ENCODE results near the gene TSPAN18.

Gene TSPAN18

DNA sequence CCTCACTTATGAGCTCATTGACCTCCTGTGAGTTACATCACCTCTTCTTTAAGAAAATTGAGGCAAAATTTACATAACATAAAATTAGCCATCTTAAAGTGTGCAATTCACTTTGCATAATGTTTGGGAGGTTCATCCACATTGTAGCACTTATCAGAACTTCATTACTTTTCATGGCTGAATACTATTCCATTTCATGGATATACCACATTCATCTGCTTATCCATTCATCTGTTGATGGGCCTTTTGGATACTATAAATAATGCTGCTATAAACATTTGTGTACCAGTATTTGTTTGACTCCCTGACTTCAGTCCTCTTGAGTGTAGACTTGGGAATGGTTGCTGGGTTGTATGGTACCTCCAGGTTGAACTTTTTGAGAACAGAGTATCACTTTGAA, 120.6 kb downstream of the TSPAN18 start:
- no peak for DNase-seq (ENCODE audit: low spot score)

DNA sequence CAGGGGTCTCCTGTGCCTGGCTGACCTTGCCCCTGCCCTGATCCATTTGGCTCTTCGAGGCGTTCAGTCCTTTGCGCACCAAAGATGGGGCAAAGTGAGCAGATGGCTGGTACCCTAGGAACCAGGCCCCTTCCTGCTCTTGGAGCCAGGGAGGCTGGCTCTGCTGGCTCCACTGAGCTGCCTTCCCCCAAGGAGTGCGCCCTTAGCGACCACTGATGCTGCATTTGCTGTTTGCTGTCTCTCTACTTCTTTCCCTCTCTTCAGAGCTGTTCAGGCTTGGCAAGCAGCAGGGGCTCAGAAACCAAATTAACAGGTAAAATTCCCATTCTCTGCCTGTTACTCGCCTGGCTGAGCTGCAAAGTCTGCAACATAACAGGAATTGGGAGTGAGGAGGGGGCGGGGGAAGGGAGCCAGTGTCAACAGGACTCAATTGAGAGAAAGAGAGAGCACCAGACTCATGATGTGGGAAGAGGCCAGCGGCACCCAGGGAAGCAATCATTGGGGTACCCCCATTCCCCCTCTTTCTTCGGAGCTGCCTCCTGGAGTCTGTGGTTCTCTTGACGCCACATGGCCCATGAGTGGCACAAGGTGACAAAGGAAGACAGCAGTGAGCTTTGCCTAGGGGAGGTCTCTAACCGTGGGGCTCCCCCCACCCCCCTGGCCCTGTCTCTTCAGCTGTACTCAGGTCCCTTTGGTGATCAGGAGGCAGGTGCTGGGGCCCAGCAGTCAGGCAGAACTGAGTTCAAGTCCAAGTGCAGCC, 121.6 kb downstream of the TSPAN18 start:
- no peak for DNase-seq (ENCODE audit: low spot score)

DNA sequence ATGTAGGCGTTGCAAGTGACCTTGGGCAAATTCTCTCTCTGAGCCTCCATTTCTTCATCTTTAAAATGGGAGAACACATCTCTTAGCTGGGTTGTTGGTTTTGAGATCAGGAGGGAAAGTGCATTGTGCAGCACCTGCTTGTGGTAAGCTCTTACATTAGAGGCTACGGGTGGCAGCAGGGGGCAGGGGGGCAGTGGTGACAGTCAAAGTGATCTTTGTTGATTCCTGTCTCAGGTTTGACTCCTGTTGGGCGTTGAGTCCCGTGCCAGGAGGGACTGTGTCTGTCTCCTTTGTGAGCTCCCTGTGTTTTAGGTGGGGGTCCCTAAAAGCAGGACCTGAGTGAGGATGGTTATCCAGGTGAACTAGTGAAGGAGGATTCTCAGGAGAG, 122.2 kb downstream of the TSPAN18 start:
- DNase-seq (ENCODE audit: low spot score), result no peak

DNA sequence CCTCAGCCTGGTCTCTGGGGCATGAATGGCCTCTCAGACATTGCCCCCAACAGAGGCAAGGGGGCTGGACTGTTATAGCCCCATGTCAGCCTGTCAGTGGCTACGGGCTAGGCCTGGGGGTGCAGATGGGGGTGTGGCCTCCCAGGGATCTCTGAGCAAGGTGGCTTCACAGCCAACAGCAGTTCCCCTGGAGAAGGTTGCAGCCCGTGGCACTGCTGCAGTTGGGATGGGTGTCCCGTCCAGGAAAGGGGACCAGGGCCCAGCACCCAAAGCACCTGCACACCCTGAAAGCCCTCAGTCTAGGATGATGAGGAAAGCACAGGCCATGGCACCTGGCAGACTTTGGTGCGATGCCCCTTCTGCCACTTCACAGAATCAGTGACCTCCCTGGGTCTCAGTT, 122.7 kb downstream of the TSPAN18 start:
- DNase-seq (ENCODE audit: low spot score), result no peak

DNA sequence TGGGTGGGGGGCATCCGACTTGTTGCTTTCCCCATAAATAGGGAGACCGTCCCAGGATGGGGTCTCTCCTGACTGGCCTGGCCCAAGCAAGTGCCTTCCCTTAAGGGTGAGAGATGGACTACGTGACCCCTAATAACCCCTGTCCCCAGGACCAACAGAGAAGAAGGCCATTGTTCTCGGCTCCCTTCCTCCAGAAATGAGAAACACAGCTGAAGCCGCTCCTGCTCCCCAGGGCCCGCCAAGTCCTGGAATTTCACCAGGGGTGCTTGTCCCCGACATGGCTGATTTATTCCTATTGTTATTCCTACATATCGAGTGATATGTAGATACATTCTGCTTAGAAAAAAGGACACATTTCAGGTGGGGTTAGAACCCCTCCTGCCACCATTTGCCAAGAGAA, 123.2 kb downstream of the TSPAN18 start:
- DNase-seq (ENCODE audit: low spot score), result no peak

DNA sequence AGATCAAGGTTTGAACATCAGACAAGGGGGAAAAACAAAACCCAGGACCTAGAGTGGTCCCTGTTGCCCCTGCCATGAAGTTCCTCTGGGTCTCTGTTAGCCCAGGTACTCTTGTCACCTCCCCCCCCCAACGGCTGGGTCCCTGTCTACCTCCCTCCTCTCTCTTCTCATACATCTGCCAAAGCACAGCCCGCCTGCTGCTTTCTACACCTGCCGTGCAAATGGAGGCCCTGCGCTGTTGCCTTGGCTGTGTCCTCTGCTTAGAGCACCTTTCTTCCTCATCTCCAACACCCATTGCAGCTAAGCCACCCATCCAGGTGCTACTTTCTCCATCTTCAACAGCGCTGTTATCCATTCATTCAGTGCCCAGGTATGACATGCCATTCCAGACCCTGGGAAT, 124.7 kb downstream of the TSPAN18 start:
- no peak for DNase-seq (ENCODE audit: low spot score)

DNA sequence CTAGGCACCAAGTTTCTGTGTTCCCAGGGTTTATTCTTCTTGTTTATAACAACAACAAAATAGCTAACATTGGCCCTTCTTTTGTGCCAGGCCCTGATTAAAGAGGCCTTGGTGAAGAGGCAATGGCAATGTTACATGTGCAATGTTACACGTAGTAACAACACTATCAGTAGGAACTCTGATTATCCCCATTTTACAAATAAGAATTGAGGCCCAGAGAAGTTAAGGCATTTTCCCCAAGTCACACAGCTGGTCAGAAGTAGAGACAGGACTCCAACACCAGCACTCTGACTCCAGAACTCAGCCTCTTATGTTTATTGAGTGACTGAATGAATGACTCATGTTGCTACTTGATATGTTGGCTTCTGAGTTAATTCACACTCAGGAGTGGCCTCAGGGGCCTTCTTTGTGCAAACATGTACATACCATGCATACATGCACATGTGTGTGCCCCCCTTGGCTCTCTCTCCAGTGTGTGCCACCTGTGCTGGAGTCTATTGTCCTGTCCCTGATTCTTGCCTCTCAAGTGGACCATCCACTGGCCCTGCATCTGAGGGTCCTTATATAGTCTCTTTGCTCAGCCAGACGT, 125.5 kb downstream of the TSPAN18 start:
- no peak for DNase-seq (ENCODE audit: low spot score)

DNA sequence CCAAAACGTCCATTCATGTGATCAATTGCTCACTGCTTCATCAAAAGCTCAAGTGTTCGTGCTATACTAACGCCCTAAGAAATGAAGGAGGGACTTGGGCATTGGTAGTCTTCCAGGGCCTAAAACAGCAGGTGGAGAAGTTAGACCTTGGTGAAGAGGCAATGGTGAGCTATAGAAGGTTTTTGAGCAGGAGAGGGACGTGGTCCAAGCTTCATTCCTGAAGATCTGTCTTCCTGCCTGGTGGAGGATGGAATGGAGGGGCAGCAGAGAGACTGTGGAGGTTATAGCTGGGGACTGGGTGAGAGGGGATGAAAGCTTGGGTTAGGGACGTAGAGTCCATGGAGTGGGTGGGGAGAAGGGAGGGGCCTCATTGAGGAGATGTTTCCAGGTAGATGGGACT, 126.2 kb downstream of the TSPAN18 start:
- no peak for DNase-seq (ENCODE audit: low spot score)

DNA sequence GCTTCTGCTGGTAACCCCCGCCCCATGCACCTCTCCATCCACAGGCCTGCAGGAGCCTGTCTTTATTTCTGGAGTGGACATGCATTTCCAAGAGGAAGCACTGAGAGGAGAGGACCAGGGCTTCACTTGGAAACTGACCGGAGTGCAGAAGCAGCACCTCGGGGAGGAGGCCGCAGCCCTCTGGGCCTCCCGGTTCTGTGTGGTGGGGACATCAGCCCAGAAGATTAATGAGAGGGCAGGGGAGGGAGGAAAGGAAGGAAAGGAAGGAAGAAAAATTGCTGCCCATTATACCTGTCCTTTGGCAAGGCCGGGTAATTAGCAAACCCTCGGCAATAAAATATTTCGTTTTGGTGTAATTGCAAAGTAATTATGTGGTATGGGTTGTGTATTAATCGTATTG, 126.9 kb downstream of the TSPAN18 start:
- no peak for DNase-seq (ENCODE audit: low spot score)

DNA sequence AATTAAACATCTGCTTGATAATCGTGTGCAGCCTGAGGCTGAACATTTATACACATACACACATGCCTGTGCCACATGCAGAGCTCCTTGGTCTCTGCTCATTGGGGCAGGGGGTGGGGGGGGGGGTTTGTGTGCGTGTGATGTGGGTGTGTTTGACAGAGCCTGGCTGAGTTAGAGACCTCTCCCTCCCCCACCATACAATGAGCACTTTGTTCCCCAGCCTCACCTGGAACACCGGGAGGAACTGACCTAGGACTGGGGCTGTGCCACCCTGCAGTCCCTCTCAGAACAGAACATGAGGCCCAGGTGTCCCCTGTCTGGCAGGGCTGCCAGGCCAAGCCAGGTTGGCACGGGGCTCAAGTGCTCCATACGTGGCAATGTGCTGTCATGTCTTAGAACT, 127.3 kb downstream of the TSPAN18 start:
- DNase-seq (ENCODE audit: low spot score), result no peak

DNA sequence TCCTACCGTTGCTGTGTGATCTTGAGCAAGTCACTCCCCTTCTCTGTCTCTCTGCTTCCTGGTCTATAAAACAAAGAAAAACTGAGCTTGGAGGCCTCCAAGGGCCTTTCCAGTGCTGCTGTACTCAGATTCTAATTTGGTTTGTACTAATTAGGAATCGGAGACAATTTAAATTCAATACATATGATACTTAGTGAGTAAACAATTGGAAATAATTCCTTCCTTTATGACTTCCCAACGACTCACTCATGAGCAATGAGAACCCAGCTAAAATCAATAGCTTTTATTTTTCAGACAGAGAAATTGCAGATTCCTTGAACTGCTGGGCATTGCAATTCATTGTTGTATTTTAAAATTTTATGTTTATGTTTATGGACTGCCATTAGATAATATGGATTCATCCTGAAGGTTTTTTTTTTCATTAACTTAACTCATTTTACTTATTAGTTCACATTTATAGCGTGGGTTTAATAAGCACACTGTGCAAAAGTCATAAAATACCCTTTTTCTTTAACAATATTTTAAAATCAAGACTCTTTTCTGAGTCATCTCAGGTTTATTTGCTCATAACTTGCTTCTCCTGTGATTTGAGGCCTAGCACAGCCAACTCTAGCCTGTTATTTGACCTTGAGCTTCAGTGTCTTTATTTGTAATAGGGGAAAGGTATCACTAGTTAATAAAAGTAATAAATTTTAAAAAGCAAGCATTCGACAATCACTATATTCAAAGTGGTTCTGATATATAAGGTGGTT, 128.2 kb downstream of the TSPAN18 start:
- DNase-seq (ENCODE audit: low spot score), result no peak

DNA sequence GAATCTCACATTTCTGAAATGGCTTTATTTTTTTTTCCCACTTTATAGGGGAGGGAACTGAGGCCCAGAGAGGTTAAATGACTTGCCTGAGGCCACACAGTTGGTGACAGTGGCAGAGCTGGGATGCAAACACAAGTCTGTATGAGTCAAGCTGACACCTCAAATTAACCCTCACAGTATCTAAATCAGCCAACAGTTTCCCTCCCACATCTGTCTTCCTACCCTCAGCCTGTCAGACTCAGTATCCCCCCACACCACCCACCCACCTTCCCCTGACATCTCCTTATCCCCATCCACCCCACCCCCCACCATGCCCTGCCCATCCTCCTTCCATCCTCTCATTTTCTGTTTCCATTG, 128.7 kb downstream of the TSPAN18 start:
- no peak for DNase-seq (ENCODE audit: low spot score)

DNA sequence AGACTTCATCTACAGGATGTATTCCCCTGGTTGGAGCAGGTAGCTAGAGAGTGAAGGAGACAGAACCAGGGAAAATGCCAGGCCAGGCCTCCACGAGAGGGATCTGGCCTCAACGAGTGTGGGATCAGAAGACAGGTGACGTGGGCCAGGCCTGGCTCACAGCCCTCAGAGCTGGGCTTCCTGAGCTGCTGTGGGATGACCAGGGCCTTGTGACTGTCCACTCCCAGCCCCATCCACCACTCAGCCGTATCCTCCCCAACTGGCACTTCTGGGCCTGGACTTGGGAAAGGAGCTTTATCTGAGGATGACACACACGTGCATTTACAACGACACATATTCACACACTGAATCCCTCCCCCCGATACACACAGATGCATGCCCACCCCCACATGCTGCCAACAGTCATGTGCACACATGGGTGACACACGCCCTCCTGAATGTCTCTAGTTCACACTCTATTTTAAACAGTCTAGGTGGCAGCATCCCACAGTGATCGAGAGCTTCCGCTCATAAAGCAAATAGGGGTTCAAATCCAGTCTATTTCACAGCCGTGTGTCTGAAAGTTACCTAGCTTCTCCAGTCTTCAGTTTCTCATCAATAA, 130.8 kb downstream of the TSPAN18 start:
- DNase-seq (ENCODE audit: low spot score), result peak; percentile 26

DNA sequence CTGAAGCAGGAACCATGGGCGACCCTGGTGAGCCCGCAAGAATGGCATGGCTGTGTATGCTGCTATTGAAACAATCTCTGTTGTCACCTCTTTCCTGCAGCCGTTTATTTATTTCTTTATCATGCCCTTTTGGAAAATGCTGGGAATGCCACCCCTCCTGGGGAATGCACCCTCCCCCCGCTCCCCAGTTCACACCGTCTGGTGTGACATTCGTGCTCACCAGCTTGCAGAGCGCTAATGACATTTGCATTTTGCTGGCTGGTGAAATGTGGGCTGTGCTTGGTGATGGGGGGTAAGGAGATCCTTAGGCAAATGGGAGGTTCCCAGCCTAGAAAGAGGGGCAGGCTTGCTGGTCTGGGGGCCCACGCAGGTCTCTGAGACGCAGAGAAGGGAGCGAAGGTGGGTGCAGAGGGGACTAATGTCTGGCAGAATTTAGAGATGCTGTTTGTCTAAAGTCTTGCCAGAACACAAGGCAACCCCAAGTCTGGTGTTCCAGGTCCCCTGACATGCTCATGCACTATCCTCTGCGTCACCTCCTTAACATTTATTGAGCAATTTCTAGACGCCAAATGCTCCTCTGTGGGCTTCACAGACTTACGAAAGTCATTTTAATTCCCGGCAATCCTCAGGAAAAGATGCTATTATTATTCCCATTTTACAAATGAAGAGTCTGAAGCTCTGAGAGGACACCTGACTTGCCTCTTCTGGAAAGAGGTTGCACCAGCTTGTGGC, 132.2 kb downstream of the TSPAN18 start:
- no peak for DNase-seq (ENCODE audit: low spot score)

DNA sequence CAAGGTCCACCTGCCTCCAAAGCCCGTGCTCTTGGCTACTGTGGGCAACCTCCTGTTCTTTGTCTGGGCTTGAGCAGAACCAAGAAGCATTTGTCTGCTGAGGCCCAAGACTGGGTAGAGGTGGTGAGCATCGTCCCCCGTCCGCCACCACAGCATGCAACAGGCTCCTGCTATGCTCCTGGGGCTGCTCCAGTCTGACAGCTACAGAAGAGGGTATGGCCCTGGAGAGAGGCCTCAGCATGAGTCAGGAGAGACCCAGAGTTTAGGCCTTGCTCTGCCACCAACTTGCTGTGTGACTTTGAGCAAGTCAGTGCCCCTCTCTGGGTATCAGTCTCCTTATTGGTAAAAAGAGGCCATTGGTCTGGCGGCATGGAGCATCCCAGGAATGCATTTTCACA, 132.8 kb downstream of the TSPAN18 start:
- no peak for DNase-seq (ENCODE audit: low spot score)

DNA sequence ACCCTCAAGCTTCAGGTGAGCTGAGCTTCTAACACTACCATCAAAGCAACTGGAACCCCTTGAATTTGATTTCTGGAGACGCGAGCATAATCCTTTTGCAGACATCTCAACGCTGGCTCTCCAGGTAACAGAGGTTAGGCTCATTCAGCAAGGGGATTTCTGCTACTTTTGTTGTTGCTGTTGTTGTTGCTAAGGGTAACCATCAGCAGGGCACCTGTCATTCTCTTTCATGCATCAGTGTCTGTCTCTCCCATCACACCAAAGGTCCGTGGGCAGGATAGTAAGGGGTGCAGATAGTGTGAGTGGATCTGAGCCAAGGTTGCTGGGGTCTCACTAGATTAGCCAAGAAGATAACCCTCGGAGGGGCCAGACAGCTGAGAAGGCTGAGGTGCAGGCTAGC, 133.6 kb downstream of the TSPAN18 start:
- no peak for DNase-seq (ENCODE audit: low spot score)

DNA sequence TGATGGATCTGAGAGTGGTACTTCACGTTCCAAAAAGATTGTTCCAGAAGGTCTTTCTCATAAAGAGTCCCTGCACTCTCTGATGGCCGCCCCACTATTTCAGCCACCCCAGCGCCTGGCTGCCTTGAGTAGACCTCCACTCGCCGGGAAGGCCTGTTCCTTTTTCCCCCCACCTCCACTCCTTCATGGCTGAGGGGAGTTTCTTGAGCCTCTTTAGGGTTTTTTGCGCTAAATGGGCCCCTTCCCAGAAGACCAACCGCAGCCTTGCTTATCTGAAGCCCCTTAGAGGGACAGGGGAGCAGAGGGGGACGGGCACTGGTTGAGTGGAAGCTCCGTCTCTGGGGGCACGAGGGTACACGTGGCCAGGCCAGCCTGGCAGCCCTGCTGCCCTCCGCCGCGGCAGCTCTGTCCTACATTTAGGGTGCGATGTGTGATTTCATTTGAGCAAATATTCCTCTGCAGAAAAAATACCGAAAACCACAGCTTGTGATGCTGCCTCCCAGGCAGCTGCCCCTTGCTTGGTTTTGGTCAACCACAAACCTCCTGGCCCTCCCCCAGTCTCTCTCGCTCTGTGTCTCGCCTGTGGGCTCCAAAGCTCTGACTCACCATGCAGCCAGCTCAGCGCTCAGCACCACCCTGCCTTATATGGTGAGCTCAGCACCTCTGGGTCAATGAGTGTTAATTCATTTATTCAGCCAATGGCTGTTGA, 135.2 kb downstream of the TSPAN18 start:
- no peak for DNase-seq (ENCODE audit: low spot score)

DNA sequence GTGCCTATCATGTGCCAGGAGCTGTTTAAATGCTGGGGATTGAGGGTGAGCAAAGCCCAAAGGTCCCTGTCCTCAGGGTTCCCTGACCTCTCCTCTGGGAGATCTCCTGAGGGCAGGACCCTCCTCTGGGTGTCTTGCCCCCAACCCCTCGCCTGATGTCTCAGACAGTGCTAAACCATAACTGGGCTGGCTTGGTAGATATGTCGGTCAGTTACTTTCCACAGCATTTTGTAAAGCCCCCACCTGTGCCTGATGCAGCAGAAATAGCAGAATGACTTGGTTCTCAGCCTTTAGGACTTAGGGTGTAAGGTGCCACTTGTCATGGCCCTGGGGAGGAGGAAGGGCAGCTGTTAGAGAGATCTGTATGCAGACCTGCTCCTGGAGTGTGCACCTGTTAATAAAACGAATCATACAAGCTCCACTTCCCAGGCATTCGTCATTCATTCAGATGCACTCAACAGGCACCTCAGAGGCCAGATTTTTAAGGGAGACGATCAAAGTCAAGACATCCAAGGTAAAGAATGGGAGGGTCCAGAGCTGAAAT, 135.9 kb downstream of the TSPAN18 start:
- no peak for DNase-seq (ENCODE audit: low spot score)

DNA sequence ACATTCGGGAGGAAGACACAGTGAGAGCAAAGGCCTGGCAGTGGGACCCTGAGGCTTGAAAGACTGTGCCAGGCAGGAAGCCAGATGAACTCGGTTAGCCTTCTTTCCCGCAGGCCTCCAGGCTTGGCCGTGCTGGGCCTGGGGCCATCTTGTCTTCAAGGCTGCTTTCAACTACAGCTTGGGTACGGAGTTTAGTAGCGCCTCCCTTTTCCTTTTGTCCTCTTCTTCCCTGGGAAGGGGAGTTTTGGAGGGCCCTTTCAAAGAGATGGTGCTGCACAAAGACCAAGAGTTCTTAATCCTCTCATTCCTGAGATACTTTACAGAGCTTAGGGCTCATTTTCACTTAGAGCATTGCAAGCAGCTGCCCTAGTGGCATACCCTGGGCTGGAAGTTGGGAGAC, 136.5 kb downstream of the TSPAN18 start:
- no peak for DNase-seq (ENCODE audit: low spot score)

DNA sequence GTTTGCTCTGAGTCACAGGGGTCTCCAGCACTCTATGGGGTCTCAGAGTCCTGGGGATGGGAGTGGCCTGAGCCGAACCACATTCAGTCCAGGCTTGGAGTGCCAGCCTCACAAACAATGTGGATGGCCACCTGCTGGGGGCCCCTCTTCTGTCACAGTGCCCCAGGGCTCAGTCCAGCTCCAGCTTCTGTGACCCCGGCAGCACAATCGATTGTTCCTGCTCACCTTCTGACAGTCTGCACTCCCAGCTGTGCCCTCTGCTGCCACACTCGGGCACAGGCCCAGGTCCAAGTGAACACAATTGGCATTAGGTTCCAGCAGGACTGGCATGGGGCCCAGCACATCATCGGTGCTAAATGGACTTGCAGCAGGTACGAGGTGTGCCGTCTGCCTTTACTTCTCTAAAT, 139.1 kb downstream of the TSPAN18 start:
- DNase-seq (ENCODE audit: low spot score), result no peak

DNA sequence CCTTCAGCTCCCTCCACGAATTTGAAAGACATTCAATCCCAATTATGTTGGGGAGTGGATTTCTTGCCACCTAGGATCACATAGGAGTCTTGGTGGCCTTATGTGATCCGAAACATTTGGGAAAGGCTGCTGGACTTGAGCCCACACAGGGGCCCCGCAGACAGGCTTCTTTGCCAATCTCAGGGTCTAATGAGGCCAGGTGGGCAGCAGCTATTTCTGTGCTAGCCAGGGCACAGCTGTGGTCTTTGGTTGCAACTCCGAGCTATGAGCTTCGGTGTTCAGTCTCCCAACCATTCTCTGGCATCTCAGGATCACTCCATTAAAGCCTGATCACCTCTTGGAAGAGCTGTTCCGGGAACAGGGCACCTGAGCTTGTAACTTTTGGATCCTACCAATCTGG, 139.5 kb downstream of the TSPAN18 start:
- DNase-seq (ENCODE audit: low spot score), result no peak

Measured in SK-N-DZ (cell line).